Gastroesophageal sphincter (tissue), 4 donors: ENCODE results near the gene NFIA. TPM values are rescaled to one million over a fixed set of nuclear protein-coding genes. Genes with fewer than 3 reads are reported as not detected.

Source experiments
- ATAC-seq: fragments of 150-250 bp; one replicate; pipeline ENCODE4 v1.9.1; 2016; ENCODE audit warnings: mild to moderate bottlenecking, moderate library complexity
- H3K27ac ChIP-seq, 4 donors: fragments of 200-600 bp; sonication (generic) in 3 of 4; 1 replicate in 3 of 4; 2 replicates in 1 of 4; pipeline ENCODE4 v1.5.1; 2016 to 2019
- H3K27me3 ChIP-seq: fragments of 200-600 bp; sonication (generic); one replicate; pipeline ENCODE4 v1.5.1; 2019
- H3K36me3 ChIP-seq, 2 donors: fragments of 200-600 bp; sonication (generic); one replicate each; pipeline ENCODE4 v1.5.1; 2019; ENCODE audit warnings: control low read depth in 1 of 2
- H3K4me1 ChIP-seq, 3 donors: fragments of 200-600 bp; sonication (generic); 1 replicate in 2 of 3; 2 replicates in 1 of 3; pipeline ENCODE4 v1.5.1; 2016 to 2019; ENCODE audit warnings: control low read depth in 2 of 3
- H3K4me3 ChIP-seq, 2 donors: fragments of 200-600 bp; sonication (generic); one replicate each; pipeline ENCODE4 v1.5.1; 2019; ENCODE audit warnings: mild to moderate bottlenecking in 1 of 2, moderate library complexity in 1 of 2
- H3K9me3 ChIP-seq, 3 donors: fragments of 200-600 bp; sonication (generic); one replicate each; pipeline ENCODE4 v1.5.1; 2017 to 2019; ENCODE audit warnings: control low read depth in 2 of 3
- CTCF ChIP-seq, 4 experiments: fragments of 200-600 bp in 2 of 4; fragments of 450-650 bp in 2 of 4; sonication (generic) in 1 of 4; IDR thresholded peaks; one replicate each; pipeline ENCODE4 v1.5.1; 2017 to 2019; ENCODE audit warnings: antibody characterized with exemption in 4 of 4, mild to moderate bottlenecking in 2 of 4, moderate library complexity in 2 of 4
- EP300 ChIP-seq: sonication (generic); formaldehyde crosslinking; IDR thresholded peaks from one replicate; pipeline ENCODE4 v1.6.1; 2017; ENCODE audit warnings: antibody characterized with exemption, mild to moderate bottlenecking
- POLR2A ChIP-seq, 2 donors: fragments of 450-650 bp; IDR thresholded peaks; one replicate each; pipeline ENCODE4 v1.6.1; 2017; ENCODE audit warnings: antibody characterized with exemption in 2 of 2, mild to moderate bottlenecking in 2 of 2, moderate library complexity in 1 of 2
- POLR2AphosphoS5 ChIP-seq: sonication (generic); formaldehyde crosslinking; IDR thresholded peaks from one replicate; pipeline ENCODE4 v1.6.1; 2017; ENCODE audit warnings: antibody characterized with exemption
- WGBS, 2 donors: methylation state at CpG; one replicate each; pipeline ENCODE4 v1.1.5; 2018; ENCODE audit warnings: low coverage in 1 of 2; 5-methylcytosine and 5-hydroxymethylcytosine counted together
- total RNA-seq, 4 donors: library from RNA; depleted of rRNA; stranded (reverse); fragments of >200 nt; gene quantifications; one replicate each; pipeline ENCODE4 v1.1.0, GENCODE V29; 2016

The NFIA gene
- total RNA-seq, 4 donors from 2014 or later = 123 to 205 (median 149) TPM

DNA sequence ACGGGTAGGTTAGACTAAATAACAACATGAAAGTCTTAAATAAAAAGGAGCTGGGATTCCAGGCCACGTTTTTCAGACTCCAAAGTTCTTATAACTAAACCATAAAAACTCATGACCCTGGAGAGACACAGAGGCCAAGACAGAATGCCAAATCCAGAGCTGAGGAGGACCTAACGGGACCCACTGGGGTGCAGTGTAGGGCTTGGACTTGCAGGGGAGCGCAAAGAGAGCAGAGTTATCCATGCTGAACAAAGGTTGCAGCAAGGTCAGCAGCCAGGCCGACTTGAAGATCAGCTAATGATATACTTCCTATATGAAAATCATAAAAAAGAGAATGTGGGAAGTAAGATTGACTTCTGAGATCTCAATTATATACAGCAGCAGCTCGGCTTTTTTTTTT, 405.4 kb downstream of the NFIA start:
- no peak overlapping the region for H3K27ac ChIP-seq
- no peak overlapping the region for H3K4me3 ChIP-seq
- 60% methylated on average over 2 to 6 of the region's 6 CpGs for WGBS, 2 donors
- H3K9me3 ChIP-seq = no peaks in the 10 kb centered on the region
- H3K27me3 ChIP-seq = no peaks in the 10 kb centered on the region
- no peak for ATAC-seq
- no peak for TF ChIP-seq POLR2AphosphoS5
- no peak for TF ChIP-seq EP300
- no peak for TF ChIP-seq CTCF (IDR thresholded peaks at IDR 0.05)
- no peak for TF ChIP-seq POLR2A (IDR thresholded peaks at IDR 0.05)
- no peaks in the 10 kb centered on the region for H3K36me3 ChIP-seq
- H3K4me1 ChIP-seq = peaks cover 0 to 6% (median 0%) of the 10 kb centered on the region in 3 donors

DNA sequence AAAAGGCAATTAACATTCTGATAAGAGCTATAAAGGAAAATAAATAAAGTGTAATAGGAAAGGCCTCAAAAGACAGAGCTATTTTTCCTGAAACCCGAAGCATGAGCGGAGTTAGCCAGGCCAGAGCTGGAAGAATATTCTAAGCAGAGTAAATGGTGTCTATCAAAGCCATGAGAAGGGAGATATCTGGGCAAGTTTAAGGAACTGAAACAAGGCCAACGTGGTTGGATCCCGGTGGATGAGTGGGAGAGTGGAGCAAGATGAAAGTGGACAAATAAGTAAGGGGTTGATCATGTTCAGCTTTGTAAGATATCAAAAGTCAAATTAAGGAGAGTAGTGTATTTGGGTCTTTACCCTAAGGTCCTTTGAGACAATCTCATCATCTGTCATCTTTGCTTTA, 408.6 kb downstream of the NFIA start:
- 48 to 58% methylated on average over 4 of the region's 4 CpGs for WGBS, 2 donors
- H3K9me3 ChIP-seq = no peaks in the 10 kb centered on the region
- TF ChIP-seq EP300 (no peak), POLR2A (IDR thresholded peaks at IDR 0.05) (no peak), CTCF (IDR thresholded peaks at IDR 0.05) (no peak), POLR2AphosphoS5 (no peak)
- H3K27me3 ChIP-seq = no peaks in the 10 kb centered on the region
- H3K27ac ChIP-seq = peak overlapping the region; percentile 52 to 71 (median 63)
- ATAC-seq = peak; percentile 15
- no peaks in the 10 kb centered on the region for H3K36me3 ChIP-seq
- H3K4me1 ChIP-seq = peaks cover 0 to 6% (median 0%) of the 10 kb centered on the region in 3 donors
- H3K4me3 ChIP-seq = no peak overlapping the region

GRCh38 chr1:61491497-61491896, 409.1 kb downstream of the NFIA start:
- WGBS, 2 donors = 24 to 38% methylated on average over 4 of the region's 4 CpGs
- H3K27ac ChIP-seq = peak overlapping the region; percentile 52 to 71 (median 63)

DNA sequence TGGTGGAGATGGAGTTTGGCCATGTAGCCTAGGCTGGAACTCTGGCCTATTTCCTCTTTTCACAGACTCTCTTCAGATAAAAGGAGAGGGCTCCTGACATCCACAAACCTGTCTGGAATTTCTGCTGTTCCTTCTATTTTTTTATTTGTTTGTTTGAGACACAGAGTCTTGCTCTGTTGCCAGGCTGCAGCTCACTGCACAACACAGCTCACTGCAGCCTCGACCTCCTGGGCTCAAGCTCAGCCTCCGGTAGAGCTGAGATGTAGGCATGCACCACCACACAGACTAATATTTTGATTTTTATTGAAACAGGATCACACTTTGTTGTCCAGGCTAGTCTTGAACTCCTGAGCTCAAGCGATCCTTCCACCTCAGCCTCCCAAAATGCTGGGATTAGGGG, 411.6 kb downstream of the NFIA start:
- WGBS, 2 donors = 73% methylated on average over 3 of the region's 3 CpGs; no CpG with 5 or more reads in 1 of the 2 donors
- Histone ChIP-seq H3K36me3 (no peaks in the 10 kb centered on the region), H3K4me3 (no peak overlapping the region), H3K27me3 (no peaks in the 10 kb centered on the region), H3K4me1 (peaks cover 0 to 6% (median 0%) of the 10 kb centered on the region in 3 donors), H3K9me3 (no peaks in the 10 kb centered on the region), H3K27ac (no peak overlapping the region)
- no peak for ATAC-seq
- TF ChIP-seq POLR2AphosphoS5 (no peak), CTCF (IDR thresholded peaks at IDR 0.05) (no peak), POLR2A (IDR thresholded peaks at IDR 0.05) (no peak), EP300 (no peak)

More at GRCh38 chr1:61491497-61491896, 409.1 kb downstream of the NFIA start:
- TF ChIP-seq CTCF (IDR thresholded peaks at IDR 0.05) = no peak
- peak; percentile 64 for TF ChIP-seq POLR2AphosphoS5
- TF ChIP-seq POLR2A (IDR thresholded peaks at IDR 0.05) = no peak
- Histone ChIP-seq H3K4me3 (no peak overlapping the region), H3K4me1 (peaks cover 0 to 6% (median 0%) of the 10 kb centered on the region in 3 donors), H3K9me3 (no peaks in the 10 kb centered on the region), H3K27me3 (no peaks in the 10 kb centered on the region), H3K36me3 (no peaks in the 10 kb centered on the region)
- peak; percentile 94 for ATAC-seq

- H3K27me3 ChIP-seq = no peaks in the 10 kb centered on the region
- no peak for ATAC-seq
- WGBS, 2 donors = 48 to 87% methylated on average over 4 of the region's 4 CpGs
These were observed 414.1 kb downstream of the NFIA start for GRCh38 chr1:61496501-61496900.

More at GRCh38 chr1:61496501-61496900, 414.1 kb downstream of the NFIA start:
- no peaks in the 10 kb centered on the region for H3K36me3 ChIP-seq
- H3K4me3 ChIP-seq = no peak overlapping the region
- no peaks in the 10 kb centered on the region for H3K9me3 ChIP-seq
- H3K4me1 ChIP-seq = peaks cover 0 to 6% (median 0%) of the 10 kb centered on the region in 3 donors
- H3K27ac ChIP-seq = no peak overlapping the region
- TF ChIP-seq POLR2AphosphoS5 = no peak
- no peak for TF ChIP-seq POLR2A (IDR thresholded peaks at IDR 0.05)
- TF ChIP-seq CTCF (IDR thresholded peaks at IDR 0.05) = no peak
- no peak for TF ChIP-seq EP300
